Choroid plexus epithelial cell (primary cell): ENCODE data around the gene PPP1R3G.

Experiments
- DNase-seq: peaks from one replicate; pipeline ENCODE4 v3.0.0-alpha.2; 2010; ENCODE audit warnings: low read depth
- H3K4me3 ChIP-seq: 2 replicates; pipeline ENCODE4 v1.5.1; 2011; ENCODE audit warnings: low read depth, mild to moderate bottlenecking, control low read depth, low read length, moderate library complexity
- CTCF ChIP-seq: conservative IDR thresholded peaks from 2 replicates; pipeline ENCODE4 v1.5.1; 2011; ENCODE audit warnings: low read depth, mild to moderate bottlenecking, control low read depth, inconsistent platforms, low read length, moderate library complexity

PPP1R3G gene

GRCh38 chr6:5084781-5085647 lies at the start of gene PPP1R3G:
Gene PPP1R3G, plus strand, starts transcription at chr6:5085341. Its CDS starts 145 bp downstream, at chr6:5085486.
- peak within 1 kb of the TSS; percentile 60 for H3K4me3 ChIP-seq
- TF ChIP-seq CTCF = no peak
- peak; percentile 80 for DNase-seq

GRCh38 chr6:5036269-5036668 lies 48.9 kb upstream of the PPP1R3G start:
- peak; percentile 15 for TF ChIP-seq CTCF
- peak; percentile 67 for DNase-seq
- no peak overlapping the region for H3K4me3 ChIP-seq

- no peak for TF ChIP-seq CTCF
- no peak for DNase-seq
- no peak overlapping the region for H3K4me3 ChIP-seq
Measured at GRCh38 chr6:5041955-5042354, 43.2 kb upstream of the PPP1R3G start.

- TF ChIP-seq CTCF = no peak
- no peak overlapping the region for H3K4me3 ChIP-seq
- no peak for DNase-seq
Measured at GRCh38 chr6:5042436-5042835, 42.7 kb upstream of the PPP1R3G start.

- no peak overlapping the region for H3K4me3 ChIP-seq
- DNase-seq = no peak
- TF ChIP-seq CTCF = no peak
Measured at GRCh38 chr6:5044866-5045265, 40.3 kb upstream of the PPP1R3G start.

GRCh38 chr6:5045416-5045815 lies 39.7 kb upstream of the PPP1R3G start:
- no peak for DNase-seq

More at GRCh38 chr6:5045416-5045815, 39.7 kb upstream of the PPP1R3G start:
- H3K4me3 ChIP-seq = no peak overlapping the region
- no peak for TF ChIP-seq CTCF
